ENCODE measurements around the gene CNTNAP2.

- TF ChIP-seq POLR2A (IDR thresholded peaks at IDR 0.05; ENCODE audit: control extremely low read depth in 1 of 2, low read depth in 2 of 2, low read length in 2 of 2), result no peak
- no peak for TF ChIP-seq EZH2 (IDR thresholded peaks at IDR 0.05; ENCODE audit: low read depth, low read length, severe bottlenecking)
- no peak for TF ChIP-seq CTCF (IDR thresholded peaks at IDR 0.05; ENCODE audit: control extremely low read depth in 1 of 3, insufficient read depth in 1 of 3, low read depth in 1 of 3, low read length in 3 of 3)
- no peak for TF ChIP-seq MAX (IDR thresholded peaks at IDR 0.05)
- no peak for TF ChIP-seq SIX5 (IDR thresholded peaks at IDR 0.05; ENCODE audit: low read depth, low read length)
- TF ChIP-seq USF2 (IDR thresholded peaks at IDR 0.05; ENCODE audit: low read length), result no peak
- TF ChIP-seq ATF2 (IDR thresholded peaks at IDR 0.05; ENCODE audit: low read length), result no peak
Measured at GRCh38 chr7:147593271-147594057, 1476.9 kb downstream of the CNTNAP2 start.
